Measurements from ENCODE around the gene LGALS9C. TPM values are rescaled to one million over a fixed set of nuclear protein-coding genes. Genes with fewer than 3 reads are reported as not detected.
"Not testable (repeated sequence)": the region's sequence is repeated elsewhere in the genome, so short reads cannot be mapped to it uniquely, and the experiment has no call there.

The LGALS9C gene
- total RNA-seq, 1 donor from 2014 or later: not detected

GRCh38 chr17:18528435-18528834, 51.8 kb downstream of the LGALS9C start:
- H3K36me3 ChIP-seq (ENCODE audit: control insufficient read depth in 3 of 3, insufficient read depth in 3 of 3, low read length in 3 of 3); H3K4me1 ChIP-seq (ENCODE audit: control insufficient read depth in 3 of 3, insufficient read depth in 3 of 3, low read length in 3 of 3); H3K9ac ChIP-seq (ENCODE audit: low read depth in 1 of 3, low read length in 3 of 3); H3K27ac ChIP-seq (ENCODE audit: low read depth, low read length); H3K9me3 ChIP-seq (ENCODE audit: control insufficient read depth in 3 of 3, low read length in 3 of 3); H3K4me3 ChIP-seq (ENCODE audit: low read length in 3 of 3); H3K27me3 ChIP-seq (ENCODE audit: control insufficient read depth in 3 of 3, insufficient read depth in 3 of 3, low read length in 3 of 3): not testable (repeated sequence)

- not testable (repeated sequence) for H3K27me3 ChIP-seq (ENCODE audit: control insufficient read depth in 3 of 3, insufficient read depth in 3 of 3, low read length in 3 of 3); H3K4me3 ChIP-seq (ENCODE audit: low read length in 3 of 3); H3K27ac ChIP-seq (ENCODE audit: low read depth, low read length); H3K9me3 ChIP-seq (ENCODE audit: control insufficient read depth in 3 of 3, low read length in 3 of 3); H3K9ac ChIP-seq (ENCODE audit: low read depth in 1 of 3, low read length in 3 of 3); H3K36me3 ChIP-seq (ENCODE audit: control insufficient read depth in 3 of 3, insufficient read depth in 3 of 3, low read length in 3 of 3); H3K4me1 ChIP-seq (ENCODE audit: control insufficient read depth in 3 of 3, insufficient read depth in 3 of 3, low read length in 3 of 3)
These were observed 52.4 kb downstream of the LGALS9C start for GRCh38 chr17:18528899-18529500.

- H3K9ac ChIP-seq (ENCODE audit: low read depth in 1 of 3, low read length in 3 of 3); H3K27me3 ChIP-seq (ENCODE audit: control insufficient read depth in 3 of 3, insufficient read depth in 3 of 3, low read length in 3 of 3); H3K4me1 ChIP-seq (ENCODE audit: control insufficient read depth in 3 of 3, insufficient read depth in 3 of 3, low read length in 3 of 3); H3K27ac ChIP-seq (ENCODE audit: low read depth, low read length); H3K4me3 ChIP-seq (ENCODE audit: low read length in 3 of 3); H3K36me3 ChIP-seq (ENCODE audit: control insufficient read depth in 3 of 3, insufficient read depth in 3 of 3, low read length in 3 of 3); H3K9me3 ChIP-seq (ENCODE audit: control insufficient read depth in 3 of 3, low read length in 3 of 3): not testable (repeated sequence)
These were observed 53.8 kb downstream of the LGALS9C start for GRCh38 chr17:18530405-18530804.

- not testable (repeated sequence) for H3K36me3 ChIP-seq (ENCODE audit: control insufficient read depth in 3 of 3, insufficient read depth in 3 of 3, low read length in 3 of 3); H3K9me3 ChIP-seq (ENCODE audit: control insufficient read depth in 3 of 3, low read length in 3 of 3); H3K27ac ChIP-seq (ENCODE audit: low read depth, low read length); H3K4me3 ChIP-seq (ENCODE audit: low read length in 3 of 3); H3K27me3 ChIP-seq (ENCODE audit: control insufficient read depth in 3 of 3, insufficient read depth in 3 of 3, low read length in 3 of 3); H3K4me1 ChIP-seq (ENCODE audit: control insufficient read depth in 3 of 3, insufficient read depth in 3 of 3, low read length in 3 of 3); H3K9ac ChIP-seq (ENCODE audit: low read depth in 1 of 3, low read length in 3 of 3)
These were observed 65.6 kb downstream of the LGALS9C start for GRCh38 chr17:18542234-18542633.

- H3K9me3 ChIP-seq (ENCODE audit: control insufficient read depth in 3 of 3, low read length in 3 of 3); H3K4me3 ChIP-seq (ENCODE audit: low read length in 3 of 3); H3K27me3 ChIP-seq (ENCODE audit: control insufficient read depth in 3 of 3, insufficient read depth in 3 of 3, low read length in 3 of 3); H3K36me3 ChIP-seq (ENCODE audit: control insufficient read depth in 3 of 3, insufficient read depth in 3 of 3, low read length in 3 of 3); H3K4me1 ChIP-seq (ENCODE audit: control insufficient read depth in 3 of 3, insufficient read depth in 3 of 3, low read length in 3 of 3); H3K27ac ChIP-seq (ENCODE audit: low read depth, low read length); H3K9ac ChIP-seq (ENCODE audit: low read depth in 1 of 3, low read length in 3 of 3): not testable (repeated sequence)
These were observed 66.3 kb downstream of the LGALS9C start for GRCh38 chr17:18542907-18543306.

Small RNAs within 50 kb of the gene (small RNA-seq; reads per million reads assigned to genes)
- not detected for gene AL353997.1
- gene AL353997.4: not detected

Other genes with a start within 250 kb of the LGALS9C start
- 193 TPM for gene FLII, start 218.1 kb upstream of the LGALS9C start, total RNA-seq
- 23.0 TPM for gene MIEF2, start 216.1 kb upstream of the LGALS9C start, total RNA-seq
- gene TOP3A, start 161.8 kb upstream of the LGALS9C start, total RNA-seq: 21.9 TPM
- gene SMCR8, start 161.5 kb upstream of the LGALS9C start, total RNA-seq: 8.9 TPM
- gene SHMT1, start 113.2 kb upstream of the LGALS9C start, total RNA-seq: 13.0 TPM
- not detected for gene EVPLL, start 99.0 kb upstream of the LGALS9C start, total RNA-seq
- gene TBC1D28, start 167.6 kb downstream of the LGALS9C start, total RNA-seq: not detected
- 1.6 TPM for gene FOXO3B, start 205.5 kb downstream of the LGALS9C start, total RNA-seq